AG09319 (cell line): ENCODE measurements around the gene KLF11.

Experiments
- DNase-seq: peaks from one replicate; pipeline ENCODE4 v3.0.0-alpha.2; 2010; ENCODE audit warnings: low read depth; ENCODE audit errors: extremely low read depth
- TF ChIP-seq, protein P1 (sequence below): IDR thresholded peaks from 2 replicates; pipeline ENCODE4 v1.5.1; 2011; ENCODE audit warnings: low read depth, mild to moderate bottlenecking, inconsistent platforms, low read length, moderate library complexity

Gene KLF11

DNA sequence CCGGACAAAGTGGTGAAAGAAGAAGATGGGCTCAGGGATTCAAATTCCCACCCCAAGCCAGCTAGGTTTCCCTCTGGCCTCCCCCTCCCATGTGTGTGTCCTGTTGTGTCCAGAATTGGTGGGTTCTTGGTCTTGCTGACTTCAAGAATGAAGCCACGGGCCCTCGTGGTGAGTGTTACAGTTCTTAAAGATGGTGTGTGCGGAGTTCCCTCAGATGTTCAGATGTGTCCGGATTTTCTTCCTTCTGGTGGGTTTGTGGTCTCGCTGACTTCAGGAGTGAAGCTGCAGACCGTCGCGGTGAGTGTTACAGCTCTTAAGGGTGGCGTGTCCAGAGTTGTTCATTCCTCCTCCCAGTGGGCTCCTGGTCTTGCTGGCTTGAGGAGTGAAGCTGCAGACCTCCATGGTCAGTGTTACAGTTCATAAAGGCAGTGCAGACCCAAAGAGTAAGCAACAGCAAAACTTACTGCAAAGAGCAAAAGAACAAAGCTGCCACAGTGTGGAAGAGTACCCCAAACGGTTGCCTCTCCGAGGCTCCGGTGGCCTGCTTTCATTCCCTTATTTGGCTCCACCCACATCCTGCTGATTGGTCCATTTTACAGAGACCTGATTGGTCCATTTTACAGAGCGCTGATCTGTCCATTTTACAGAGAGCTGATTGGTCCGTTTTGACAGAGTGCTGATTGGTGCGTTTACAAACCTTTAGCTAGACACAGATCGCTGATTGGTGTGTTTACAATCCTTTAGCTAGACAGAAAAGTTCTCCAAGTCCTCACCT is 37.7 kb upstream of the KLF11 start:
- no peak for DNase-seq
- TF ChIP-seq, protein P1, sequence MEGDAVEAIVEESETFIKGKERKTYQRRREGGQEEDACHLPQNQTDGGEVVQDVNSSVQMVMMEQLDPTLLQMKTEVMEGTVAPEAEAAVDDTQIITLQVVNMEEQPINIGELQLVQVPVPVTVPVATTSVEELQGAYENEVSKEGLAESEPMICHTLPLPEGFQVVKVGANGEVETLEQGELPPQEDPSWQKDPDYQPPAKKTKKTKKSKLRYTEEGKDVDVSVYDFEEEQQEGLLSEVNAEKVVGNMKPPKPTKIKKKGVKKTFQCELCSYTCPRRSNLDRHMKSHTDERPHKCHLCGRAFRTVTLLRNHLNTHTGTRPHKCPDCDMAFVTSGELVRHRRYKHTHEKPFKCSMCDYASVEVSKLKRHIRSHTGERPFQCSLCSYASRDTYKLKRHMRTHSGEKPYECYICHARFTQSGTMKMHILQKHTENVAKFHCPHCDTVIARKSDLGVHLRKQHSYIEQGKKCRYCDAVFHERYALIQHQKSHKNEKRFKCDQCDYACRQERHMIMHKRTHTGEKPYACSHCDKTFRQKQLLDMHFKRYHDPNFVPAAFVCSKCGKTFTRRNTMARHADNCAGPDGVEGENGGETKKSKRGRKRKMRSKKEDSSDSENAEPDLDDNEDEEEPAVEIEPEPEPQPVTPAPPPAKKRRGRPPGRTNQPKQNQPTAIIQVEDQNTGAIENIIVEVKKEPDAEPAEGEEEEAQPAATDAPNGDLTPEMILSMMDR, result no peak

DNA sequence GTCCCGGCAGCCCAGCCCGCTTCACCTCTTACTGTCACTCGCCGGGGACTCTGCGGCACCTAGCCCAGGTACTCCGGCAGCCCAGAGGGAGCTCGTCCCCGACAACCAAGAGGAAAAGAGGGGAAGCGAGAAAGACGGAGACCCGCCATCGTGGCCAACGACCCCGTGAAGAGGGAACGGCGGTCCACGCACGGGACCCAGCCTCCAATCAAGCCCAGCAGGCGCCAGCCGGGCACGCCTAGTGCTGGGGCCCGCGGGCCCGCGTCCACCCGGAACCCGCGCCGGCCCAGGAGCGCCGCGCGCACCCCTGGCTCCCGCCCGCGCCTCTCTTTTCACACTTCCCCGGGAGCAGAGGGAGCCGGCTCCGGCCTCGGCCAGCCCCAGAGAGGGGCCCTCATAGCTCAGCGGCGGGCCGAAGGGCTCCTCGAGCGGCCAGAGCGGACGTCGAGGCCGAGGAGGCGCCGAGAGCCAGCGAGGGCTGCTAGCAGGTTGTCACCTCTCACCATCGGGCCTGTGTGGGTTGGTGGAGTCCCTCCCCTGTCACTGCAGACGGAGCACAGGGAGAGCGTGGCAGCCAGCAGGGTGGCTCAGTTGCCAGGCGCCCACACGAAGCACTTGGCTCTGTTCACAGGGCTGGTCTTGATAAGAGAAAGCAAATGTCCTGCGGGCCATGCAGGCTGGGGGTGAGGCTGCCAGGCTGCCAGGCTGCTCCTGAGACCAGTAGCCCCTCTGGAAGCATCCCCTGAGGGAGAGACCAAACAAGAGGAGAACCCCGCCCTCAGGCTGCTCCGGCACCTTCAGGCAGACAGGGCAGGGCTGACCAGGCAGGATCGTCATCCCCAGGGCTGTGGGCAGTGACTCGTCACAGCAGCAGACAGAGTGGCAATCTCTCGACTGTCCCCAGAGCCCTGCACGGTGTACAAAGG is 36.9 kb upstream of the KLF11 start:
- TF ChIP-seq, protein P1, result no peak

DNA sequence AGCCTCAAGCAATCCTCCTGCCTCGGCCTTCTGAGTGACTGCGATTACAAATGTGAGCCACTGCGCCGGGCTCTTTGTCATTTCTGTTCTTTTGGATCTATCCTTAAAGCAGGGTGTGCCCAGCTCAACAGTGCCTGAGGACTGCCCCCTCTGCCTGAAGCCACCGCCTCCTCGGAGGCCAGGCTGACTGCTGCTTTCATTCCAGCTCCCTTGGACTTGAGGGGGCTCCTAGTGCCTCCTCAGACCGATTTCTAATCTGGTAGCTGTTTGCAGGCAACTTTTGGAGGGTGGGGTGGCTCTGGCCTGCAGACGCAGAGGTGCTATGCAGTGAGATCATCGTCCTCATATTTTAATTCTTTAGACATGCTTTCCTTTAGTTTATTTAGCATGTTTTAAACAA is 35.9 kb upstream of the KLF11 start:
- TF ChIP-seq, protein P1, result no peak

More for the DNA sequence above, 36.9 kb upstream of the KLF11 start:
- DNase-seq, result no peak

DNA sequence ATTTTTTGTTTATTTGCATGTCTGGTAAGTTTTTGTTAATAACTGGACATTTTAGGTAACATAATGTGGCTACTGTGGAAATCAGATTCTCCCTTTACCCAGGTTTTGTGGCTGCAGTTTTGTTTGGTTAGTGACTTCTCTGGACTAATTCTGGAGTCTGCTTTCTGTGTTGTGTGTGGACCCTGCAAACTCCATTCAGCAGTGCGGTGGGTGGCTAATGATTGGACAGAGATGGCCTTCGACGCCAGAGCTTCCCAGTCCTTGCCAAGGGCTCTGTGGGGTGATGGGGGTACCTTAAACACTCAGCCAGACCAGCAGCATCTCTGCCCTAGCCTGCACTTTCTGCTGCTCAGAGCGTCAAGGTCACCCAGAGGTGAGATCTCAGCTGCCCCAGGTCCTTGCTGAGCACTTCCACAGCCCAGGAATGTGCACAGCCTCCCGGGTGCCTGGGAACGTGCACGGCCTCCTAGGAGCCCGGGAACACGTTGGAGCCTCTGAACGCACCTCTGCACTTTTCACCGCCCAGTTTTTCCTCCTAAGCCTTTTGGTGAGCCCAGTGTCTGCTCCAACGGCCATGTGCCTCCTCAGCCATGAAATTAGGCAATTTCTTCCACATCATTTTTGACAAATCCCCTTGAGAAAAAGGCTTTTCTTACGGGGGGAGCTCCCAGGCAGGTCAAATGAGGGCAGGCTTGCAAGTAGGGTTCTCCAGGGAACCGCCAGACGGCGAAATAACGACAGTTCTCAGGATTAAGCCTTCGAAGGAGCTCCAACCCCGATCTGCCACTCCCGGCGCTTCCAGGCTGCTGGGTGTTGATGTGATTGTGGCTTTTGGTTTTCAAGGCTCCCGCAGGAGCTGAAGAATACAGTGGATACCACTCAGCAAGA is 35.2 kb upstream of the KLF11 start:
- no peak for DNase-seq
- TF ChIP-seq, protein P1, result no peak

More for the DNA sequence above, 35.9 kb upstream of the KLF11 start:
- no peak for DNase-seq

DNA sequence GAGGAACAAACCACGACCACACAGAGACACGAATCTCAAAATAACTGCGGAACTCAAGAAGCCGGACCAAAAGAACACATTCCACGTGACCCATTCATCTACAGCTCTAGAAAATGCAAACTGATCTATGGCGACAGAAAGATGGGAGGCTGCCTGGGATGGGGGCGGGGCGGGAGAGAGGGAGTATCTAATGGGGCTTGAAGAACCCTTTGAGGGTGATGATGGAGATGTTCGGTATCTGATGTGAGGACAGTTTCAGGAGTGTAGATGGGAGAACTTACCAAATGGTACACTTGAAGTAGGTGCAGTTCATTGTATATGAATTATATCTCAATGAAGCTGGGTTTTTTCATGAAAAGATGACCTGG is 34.6 kb upstream of the KLF11 start:
- TF ChIP-seq, protein P1, result no peak
- DNase-seq, result no peak

DNA sequence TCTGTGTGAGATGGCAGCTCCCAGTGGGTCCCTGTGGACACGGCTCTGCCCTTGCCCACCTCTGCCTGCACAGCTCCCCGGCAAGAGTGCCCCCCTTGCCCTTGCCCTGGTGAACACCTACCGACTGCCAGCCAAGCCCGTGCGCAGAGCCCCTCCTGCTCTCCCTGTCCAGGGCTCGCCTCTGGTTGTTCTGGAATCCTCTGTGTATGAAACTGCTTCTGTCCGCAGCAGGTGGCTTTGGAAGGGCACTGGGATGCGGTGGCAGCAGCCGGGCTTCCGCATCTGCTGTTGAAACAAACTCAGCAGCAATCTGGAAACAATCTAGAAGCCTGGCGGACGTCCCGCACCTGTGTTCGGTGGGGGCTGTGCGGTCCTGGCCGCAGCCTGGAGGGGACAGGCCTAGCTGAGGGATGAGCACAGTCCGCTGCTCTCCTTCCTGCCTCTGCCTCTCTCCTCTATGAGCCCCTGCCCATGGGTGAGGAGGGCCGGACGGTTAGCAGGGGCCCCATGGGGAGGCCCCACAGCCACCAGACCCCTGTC is 34.0 kb upstream of the KLF11 start:
- DNase-seq, result no peak
- TF ChIP-seq, protein P1, result no peak
